Panc1 (cell line): ENCODE measurements around the gene CHID1.

ENCODE experiments used
- POLR2AphosphoS5 ChIP-seq: IDR thresholded peaks from 2 replicates; pipeline ENCODE4 v1.6.1; 2012; ENCODE audit warnings: mild to moderate bottlenecking, low read depth, low read length, moderate library complexity
- REST ChIP-seq, 2 experiments: IDR thresholded peaks; 2 replicates each; pipeline ENCODE4 v1.6.1; 2011 to 2012; ENCODE audit warnings: low read depth in 2 of 2, control low read depth in 1 of 2, low read length in 1 of 2, mild to moderate bottlenecking in 1 of 2, moderate library complexity in 1 of 2; ENCODE audit not compliant: insufficient read depth in 1 of 2
- SIN3A ChIP-seq: IDR thresholded peaks from 2 replicates; pipeline ENCODE4 v1.6.1; 2012; ENCODE audit warnings: low read depth, mild to moderate bottlenecking, low read length, moderate library complexity, borderline replicate concordance; ENCODE audit not compliant: insufficient read depth
- TF ChIP-seq, protein P1 (sequence below): fragments of 450-650 bp; IDR thresholded peaks from 2 replicates; pipeline ENCODE4 v1.5.1; 2017; ENCODE audit warnings: mild to moderate bottlenecking

- TF ChIP-seq, protein P1, sequence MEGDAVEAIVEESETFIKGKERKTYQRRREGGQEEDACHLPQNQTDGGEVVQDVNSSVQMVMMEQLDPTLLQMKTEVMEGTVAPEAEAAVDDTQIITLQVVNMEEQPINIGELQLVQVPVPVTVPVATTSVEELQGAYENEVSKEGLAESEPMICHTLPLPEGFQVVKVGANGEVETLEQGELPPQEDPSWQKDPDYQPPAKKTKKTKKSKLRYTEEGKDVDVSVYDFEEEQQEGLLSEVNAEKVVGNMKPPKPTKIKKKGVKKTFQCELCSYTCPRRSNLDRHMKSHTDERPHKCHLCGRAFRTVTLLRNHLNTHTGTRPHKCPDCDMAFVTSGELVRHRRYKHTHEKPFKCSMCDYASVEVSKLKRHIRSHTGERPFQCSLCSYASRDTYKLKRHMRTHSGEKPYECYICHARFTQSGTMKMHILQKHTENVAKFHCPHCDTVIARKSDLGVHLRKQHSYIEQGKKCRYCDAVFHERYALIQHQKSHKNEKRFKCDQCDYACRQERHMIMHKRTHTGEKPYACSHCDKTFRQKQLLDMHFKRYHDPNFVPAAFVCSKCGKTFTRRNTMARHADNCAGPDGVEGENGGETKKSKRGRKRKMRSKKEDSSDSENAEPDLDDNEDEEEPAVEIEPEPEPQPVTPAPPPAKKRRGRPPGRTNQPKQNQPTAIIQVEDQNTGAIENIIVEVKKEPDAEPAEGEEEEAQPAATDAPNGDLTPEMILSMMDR: no peak
- TF ChIP-seq REST (IDR thresholded peaks at IDR 0.05; ENCODE audit: insufficient read depth in 1 of 2, low read depth in 2 of 2, low read length in 1 of 2) (no peak), POLR2AphosphoS5 (no peak), SIN3A (no peak)
Observed at GRCh38 chr11:882596-882995, 28.0 kb downstream of the CHID1 start.
